ENCODE results near the gene ARPC5L. TPM values are rescaled to one million over a fixed set of nuclear protein-coding genes. Genes with fewer than 3 reads are reported as not detected.
A peak's percentile ranks its signal among the peaks of the same experiment; 100 is the strongest.

ARPC5L gene
- total RNA-seq, 2 donors from 2014 or later = 50.0 to 61.5 TPM

DNA sequence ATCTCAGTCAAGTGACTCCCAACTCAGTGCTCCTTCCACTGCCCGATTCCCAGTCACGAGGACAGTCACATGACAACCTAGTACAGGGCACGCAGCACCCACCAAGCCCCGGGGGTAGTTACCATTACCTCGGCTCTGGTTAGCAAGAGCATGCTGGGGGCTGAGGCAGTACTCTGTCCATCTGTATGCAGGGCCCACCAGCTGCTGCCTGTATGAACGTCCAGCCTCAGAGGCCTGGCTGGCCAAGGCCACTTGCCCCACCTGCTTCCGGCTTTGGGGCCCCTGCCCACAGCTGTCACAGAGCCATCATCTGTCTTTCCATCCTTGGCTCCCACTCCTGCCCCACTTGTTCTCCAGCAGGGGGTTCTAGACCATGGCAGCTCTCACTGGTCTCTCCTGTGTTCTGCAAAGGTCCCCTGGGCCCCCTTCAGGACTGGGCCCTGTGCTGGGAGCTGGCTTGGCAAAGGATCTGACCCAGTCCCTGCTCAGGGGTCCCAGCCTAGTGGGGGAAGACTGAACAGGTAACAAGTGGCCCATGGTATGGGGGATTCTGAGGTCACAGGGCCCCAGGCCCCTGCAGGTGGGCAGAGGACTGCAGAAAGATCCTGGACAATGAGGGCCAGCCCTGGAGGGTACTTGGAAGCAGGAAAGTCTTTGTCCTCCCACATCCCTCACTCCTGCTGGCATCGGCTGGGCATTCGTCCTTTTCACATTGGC is 3.4 kb upstream of the ARPC5L start:
- Histone ChIP-seq H3K4me3 (no peak overlapping the region), H3K36me3 (peaks cover 20% of the 10 kb centered on the region)
- intact Hi-C loops (cut with DNase I) = no loop called here

DNA sequence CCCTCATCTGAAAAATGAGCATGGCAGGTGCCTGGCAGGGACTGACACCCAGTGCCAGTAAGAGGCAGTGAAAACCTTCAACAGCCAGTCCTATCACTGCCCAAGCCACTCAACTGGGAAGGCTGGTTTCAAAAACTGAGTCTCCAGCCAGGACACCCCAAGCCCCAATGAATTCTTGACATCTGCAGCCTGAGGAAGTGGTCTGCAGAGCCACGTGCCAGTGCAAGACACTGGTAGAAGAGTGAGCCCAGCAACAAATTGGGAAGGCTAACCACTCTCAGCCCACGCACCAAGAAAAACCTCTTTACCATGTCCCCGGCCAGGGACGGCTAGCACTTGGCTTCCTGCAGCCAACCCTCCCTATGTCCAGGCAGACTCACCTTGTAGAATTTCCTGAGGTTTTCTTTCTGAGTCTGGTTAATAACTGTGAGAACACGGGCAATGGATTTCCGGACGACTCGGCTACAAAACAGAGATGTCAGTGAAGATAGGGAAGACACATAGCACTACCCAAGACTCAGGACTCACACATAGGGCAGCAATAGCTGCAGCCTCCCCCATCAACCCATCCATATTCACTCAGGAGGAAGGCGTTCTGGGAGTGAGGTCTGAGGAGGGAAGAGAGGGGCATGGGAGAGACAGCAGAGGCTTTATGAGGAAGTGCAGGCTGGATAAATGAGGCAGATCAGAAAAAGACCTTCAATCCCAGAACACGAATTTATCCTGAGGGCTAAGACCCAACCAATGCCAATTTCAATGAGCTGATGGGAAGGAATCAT is 1.9 kb upstream of the ARPC5L start:
- Histone ChIP-seq H3K9me3 (no peaks in the 10 kb centered on the region), H3K27ac (no peak overlapping the region), H3K9ac (ENCODE audit: low read depth in 2 of 2, low read length in 2 of 2) (peak overlapping the region; percentile 80 to 87), H3K36me3 (peaks cover 20% of the 10 kb centered on the region), H3K27me3 (no peaks in the 10 kb centered on the region), H3K4me1 (peaks cover 18% of the 10 kb centered on the region), H3K4me3 (peak overlapping the region; percentile 77)
- intact Hi-C loops (cut with DNase I) = loop anchor here (2.0 kb wide), 1 partner anchor 283 kb away; the partner anchor contains the start of gene SCAI
- TF ChIP-seq CTCF (IDR thresholded peaks at IDR 0.05) = no peak
- no peak for DNase-seq

More for the DNA sequence above, 3.4 kb upstream of the ARPC5L start:
- H3K27me3 ChIP-seq = no peaks in the 10 kb centered on the region
- no peak overlapping the region for H3K27ac ChIP-seq
- no peaks in the 10 kb centered on the region for H3K9me3 ChIP-seq
- TF ChIP-seq CTCF (IDR thresholded peaks at IDR 0.05) = no peak
- H3K4me1 ChIP-seq = peaks cover 18% of the 10 kb centered on the region
- no peak overlapping the region for H3K9ac ChIP-seq (ENCODE audit: low read depth in 2 of 2, low read length in 2 of 2)
- DNase-seq = no peak

DNA sequence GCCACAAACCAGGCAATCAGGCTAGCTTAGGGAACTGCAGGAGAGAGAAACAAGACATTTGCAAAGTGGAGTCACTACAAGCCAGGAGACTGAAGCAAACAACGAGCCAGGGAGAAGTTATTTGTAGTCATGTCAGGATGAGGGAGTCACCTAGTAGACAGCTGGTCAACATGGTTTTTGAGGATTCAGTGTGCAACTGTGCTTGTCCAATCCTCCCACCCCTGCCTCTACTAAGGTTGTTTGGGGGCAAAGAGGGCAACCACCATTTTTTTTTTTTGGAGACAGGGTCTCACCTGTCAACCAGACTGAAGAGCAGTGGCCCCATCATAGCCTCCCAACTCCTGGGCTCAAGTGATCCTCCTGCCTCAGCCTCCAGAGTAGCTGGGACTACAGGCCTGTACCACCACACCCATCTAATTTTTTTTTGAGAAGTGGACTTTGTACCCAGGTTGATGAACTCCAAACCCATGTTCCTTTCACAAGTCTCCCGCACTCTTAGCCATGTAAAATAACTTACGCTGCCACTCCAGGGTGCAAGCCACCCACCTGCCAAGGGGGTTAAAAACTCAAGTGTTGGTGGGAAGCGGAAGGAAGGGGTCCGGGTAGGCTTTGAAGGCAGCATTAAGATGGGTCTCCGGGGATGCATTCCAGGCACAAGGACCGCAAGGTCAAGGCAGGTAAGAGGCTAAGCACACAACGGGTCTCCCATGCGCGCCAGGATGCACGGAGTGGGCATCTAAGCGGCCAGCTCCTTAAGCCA is 1.2 kb upstream of the ARPC5L start:
- Histone ChIP-seq H3K9me3 (no peaks in the 10 kb centered on the region), H3K4me3 (peak overlapping the region; percentile 77), H3K36me3 (peaks cover 20% of the 10 kb centered on the region), H3K4me1 (peaks cover 18% of the 10 kb centered on the region), H3K27ac (peak overlapping the region; percentile 81), H3K27me3 (no peaks in the 10 kb centered on the region), H3K9ac (ENCODE audit: low read depth in 2 of 2, low read length in 2 of 2) (peak overlapping the region; percentile 80 to 87)
- intact Hi-C loops (cut with DNase I) = loop anchor here (2.0 kb wide), 1 partner anchor 282 kb away; the partner anchor contains the start of gene SCAI
- no peak for DNase-seq
- TF ChIP-seq CTCF (IDR thresholded peaks at IDR 0.05) = no peak

GRCh38 chr9:124863371-124863871 is 1.5 kb downstream of the ARPC5L start:
- H3K4me1 ChIP-seq = peaks cover 22% of the 10 kb centered on the region
- H3K36me3 ChIP-seq = peaks cover 8% of the 10 kb centered on the region
- H3K27ac ChIP-seq = no peak overlapping the region
- intact Hi-C loops (cut with DNase I) = no loop called here
- no peak for DNase-seq
- no peaks in the 10 kb centered on the region for H3K27me3 ChIP-seq
- H3K9ac ChIP-seq (ENCODE audit: low read depth in 2 of 2, low read length in 2 of 2) = no peak overlapping the region
- TF ChIP-seq CTCF (IDR thresholded peaks at IDR 0.05) = no peak
- H3K9me3 ChIP-seq = no peaks in the 10 kb centered on the region
- no peak overlapping the region for H3K4me3 ChIP-seq
